Measurements from ENCODE around the gene DNAI2.

Gene DNAI2

GRCh38 chr17:74339537-74340195 lies 65.6 kb downstream of the DNAI2 start:
- no peak for DNase-seq (ENCODE audit: low spot score)

DNA sequence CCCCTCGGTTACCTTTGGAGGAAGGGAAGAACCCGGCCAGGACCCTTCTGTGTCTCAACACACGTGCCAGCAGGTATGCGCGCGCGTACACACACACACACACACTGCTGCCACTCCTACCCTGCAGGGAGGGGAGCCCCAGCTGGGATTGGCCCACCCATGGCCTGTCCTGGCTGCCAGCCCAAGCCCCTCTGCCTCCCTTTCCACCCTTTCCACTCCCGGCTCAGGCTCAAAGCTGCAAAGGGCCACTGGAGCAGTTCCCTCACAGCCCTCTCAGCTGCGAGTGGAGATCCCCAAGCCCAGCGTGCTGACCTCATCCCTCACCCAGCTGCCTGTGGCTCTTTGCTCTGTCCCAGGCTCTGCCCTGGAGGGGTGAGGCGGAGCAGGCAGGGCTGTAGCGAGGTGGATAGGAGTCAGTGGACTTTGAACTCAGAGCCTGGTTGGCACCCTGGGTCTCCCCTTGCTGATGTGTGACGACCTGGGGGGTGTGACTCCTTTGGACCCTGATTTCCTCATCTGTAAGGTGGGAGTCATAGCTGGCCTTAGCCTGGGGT lies 66.5 kb downstream of the DNAI2 start:
- no peak for DNase-seq (ENCODE audit: low spot score)

DNA sequence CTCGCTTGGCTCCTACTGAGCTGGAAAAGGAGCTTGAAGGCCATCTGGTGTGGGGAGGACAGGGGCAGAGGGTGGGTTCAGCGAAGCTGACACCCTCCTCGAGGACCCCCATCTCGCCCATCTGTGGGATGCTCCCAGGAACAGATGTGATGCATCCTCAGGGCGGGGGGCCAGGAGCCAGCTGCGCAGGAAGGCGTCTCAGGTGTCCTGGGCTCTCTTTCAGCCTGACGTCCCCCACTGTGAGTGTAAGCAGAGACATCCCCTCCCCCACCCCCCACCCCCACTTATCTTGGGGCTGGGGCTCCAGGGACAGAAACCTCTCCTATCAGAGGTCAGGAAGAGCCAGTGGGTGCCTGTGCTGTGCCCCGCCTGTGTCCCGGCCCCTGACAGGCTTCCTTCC lies 68.2 kb downstream of the DNAI2 start:
- DNase-seq (ENCODE audit: low spot score): no peak

DNA sequence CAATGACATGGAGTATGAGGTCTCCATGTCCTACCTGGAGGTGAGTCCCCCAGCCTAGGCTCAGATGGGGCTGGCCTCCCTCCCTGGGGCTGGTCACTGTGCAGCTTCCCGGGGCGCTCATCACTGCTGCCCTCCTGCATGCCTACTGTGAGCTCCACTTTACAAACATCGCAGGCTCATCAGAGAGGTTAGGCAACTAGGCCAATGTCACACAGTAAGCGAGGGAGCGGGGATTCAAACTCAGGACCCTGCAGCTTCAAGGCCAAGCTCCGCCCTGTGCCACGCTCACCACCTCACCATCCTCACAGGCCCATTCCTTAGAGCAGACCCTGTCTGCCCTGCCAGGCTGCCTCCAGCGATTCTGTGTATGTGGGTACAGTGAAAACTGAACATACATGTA lies 69.1 kb downstream of the DNAI2 start:
- DNase-seq (ENCODE audit: low spot score): no peak

DNA sequence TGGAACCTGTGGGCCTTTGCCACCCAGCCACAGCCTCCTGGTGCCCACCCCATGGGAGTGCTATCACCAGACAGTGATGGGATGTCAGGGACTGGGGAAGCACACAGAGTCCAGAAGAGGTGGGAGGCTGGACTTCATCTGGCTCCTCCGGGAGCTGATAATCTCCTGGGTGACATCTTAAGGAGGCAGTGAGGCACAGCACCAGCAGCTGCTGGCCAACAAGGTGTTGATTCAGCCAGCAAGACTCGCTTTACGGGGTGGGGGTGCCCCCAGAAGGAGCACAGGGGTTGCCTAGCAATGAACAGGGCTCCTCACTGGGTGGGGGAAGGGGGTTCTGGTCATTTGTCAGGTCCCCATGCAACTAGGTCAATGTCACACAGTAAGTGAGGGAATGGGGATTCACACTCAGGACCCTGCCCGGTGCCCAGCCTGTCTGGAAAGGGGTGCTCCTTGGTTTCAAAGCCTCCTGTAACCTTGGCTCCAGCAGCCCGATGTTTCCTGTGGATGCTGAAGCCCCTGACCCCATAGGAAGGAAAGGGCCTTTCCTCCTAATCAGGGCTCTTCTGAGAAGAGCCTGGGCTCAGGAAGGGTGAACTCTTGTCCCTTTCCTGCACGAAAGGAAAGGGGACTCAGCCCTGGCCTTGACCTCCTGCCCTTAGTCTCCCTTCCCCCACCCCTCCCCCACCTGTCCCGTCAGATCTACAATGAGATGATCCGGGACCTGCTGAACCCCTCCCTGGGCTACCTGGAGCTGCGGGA lies 69.7 kb downstream of the DNAI2 start:
- no peak for DNase-seq (ENCODE audit: low spot score)

- no peak for DNase-seq (ENCODE audit: low spot score)
Measured at GRCh38 chr17:74344658-74345057, 70.6 kb downstream of the DNAI2 start.

- peak; percentile 5 for DNase-seq (ENCODE audit: low spot score)
Measured at GRCh38 chr17:74345433-74346241, 71.6 kb downstream of the DNAI2 start.

- DNase-seq (ENCODE audit: low spot score): no peak
Measured at GRCh38 chr17:74347646-74348045, 73.6 kb downstream of the DNAI2 start.

GRCh38 chr17:74349120-74349519 lies 75.1 kb downstream of the DNAI2 start:
- no peak for DNase-seq (ENCODE audit: low spot score)

- no peak for DNase-seq (ENCODE audit: low spot score)
Measured at GRCh38 chr17:74350486-74350885, 76.5 kb downstream of the DNAI2 start.

- no peak for DNase-seq (ENCODE audit: low spot score)
Measured at GRCh38 chr17:74351552-74352210, 77.6 kb downstream of the DNAI2 start.

- DNase-seq (ENCODE audit: low spot score): no peak
Measured at GRCh38 chr17:74353446-74354060, 79.5 kb downstream of the DNAI2 start.

DNA sequence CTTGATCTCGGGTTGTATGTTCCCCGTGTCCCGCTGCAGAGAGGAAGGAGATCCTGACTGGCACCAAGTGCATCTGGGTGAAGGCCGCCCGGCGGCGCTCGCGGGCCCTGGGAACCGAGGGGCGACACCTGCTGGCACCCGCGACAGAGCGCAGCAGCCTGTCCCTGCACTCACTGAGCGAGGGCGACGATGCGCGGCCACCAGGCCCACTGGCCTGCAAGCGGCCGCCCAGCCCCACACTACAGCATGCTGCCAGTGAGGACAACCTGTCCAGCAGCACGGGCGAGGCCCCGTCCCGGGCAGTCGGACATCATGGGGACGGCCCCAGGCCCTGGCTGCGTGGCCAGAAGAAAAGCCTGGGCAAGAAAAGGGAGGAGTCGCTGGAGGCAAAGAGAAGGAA lies 80.1 kb downstream of the DNAI2 start:
- no peak for DNase-seq (ENCODE audit: low spot score)

DNA sequence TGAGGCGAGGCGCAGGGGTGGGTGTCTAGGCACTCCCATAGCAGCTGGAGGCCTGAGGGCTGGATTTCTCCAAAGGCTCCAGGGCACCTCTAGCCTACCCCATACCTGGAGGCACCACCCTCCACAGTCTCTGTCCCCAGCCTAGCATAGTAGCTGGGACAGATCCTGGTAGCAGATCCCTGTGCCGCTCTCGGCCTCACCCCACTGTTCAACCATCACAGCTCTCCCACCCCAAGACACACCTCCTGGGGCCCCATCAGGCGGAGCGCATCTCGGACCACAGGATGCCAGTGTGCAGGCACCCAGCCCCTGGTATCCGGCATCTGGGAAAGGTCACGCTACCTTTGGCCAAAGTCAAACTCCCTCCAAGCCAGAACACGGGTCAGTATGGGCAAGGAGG lies 80.5 kb downstream of the DNAI2 start:
- no peak for DNase-seq (ENCODE audit: low spot score)

- DNase-seq (ENCODE audit: low spot score): no peak
Measured at GRCh38 chr17:74355065-74355464, 81.0 kb downstream of the DNAI2 start.

DNA sequence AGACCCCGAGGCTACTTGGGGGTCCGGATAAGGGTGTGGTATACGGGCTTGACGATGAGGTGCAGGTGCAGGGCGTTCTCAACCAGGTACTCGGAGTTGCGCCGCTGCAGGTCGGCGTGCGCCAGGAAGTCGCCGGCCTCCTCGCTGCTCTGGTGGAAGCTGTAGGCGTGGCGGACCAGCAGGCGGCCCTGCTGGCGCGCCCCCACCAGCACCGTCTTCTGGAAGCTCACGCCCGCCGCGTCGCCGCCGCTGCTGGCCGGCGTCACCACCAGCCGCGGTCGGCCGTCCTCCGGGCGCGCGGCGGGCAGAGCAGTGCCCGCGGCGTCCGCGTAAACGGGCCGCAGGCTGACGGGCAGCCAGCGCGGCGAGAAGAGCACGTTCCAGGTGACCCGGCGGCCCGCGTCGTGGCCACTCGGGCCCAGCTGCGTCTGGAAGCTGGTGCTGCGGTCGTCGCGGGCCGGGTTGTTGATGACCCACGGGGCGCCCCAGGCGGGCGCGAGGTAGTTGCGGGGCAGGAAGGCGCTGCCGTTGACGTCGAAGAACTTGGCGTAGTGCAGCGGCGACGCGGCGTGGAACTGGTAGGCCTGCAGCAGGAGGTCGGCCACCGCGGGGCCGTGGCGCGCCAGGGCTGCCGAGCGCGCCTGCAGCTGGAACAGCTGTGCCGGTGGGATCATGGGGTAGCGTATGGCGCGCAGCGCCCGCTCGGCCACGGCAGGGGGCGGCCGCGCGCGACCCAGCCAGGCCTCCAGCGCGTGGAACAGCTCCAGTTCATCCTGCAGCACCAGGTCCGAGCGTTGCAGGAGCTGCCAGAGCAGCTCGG lies 82.8 kb downstream of the DNAI2 start:
- no peak for DNase-seq (ENCODE audit: low spot score)

GRCh38 chr17:74357466-74357809 lies 83.4 kb downstream of the DNAI2 start:
- DNase-seq (ENCODE audit: low spot score): no peak

GRCh38 chr17:74358697-74359096 lies 84.7 kb downstream of the DNAI2 start:
- DNase-seq (ENCODE audit: low spot score): no peak

- no peak for DNase-seq (ENCODE audit: low spot score)
Measured at GRCh38 chr17:74359916-74360315, 85.9 kb downstream of the DNAI2 start.

- no peak for DNase-seq (ENCODE audit: low spot score)
Measured at GRCh38 chr17:74360899-74361229, 86.8 kb downstream of the DNAI2 start.

Measured in RKO (cell line).